HUDEP-2 (cell line): ENCODE results near the gene OXSR1.
"Not testable (repeated sequence)": the region's sequence is repeated elsewhere in the genome, so short reads cannot be mapped to it uniquely, and the experiment has no call there.

Experiments
- DNase-seq, 76 experiments: peaks; one replicate each; lab custom pipeline; 2025; ENCODE audit not compliant: unreplicated experiment in 76 of 76; lab: John Stamatoyannopoulos, UW

OXSR1 gene

DNA sequence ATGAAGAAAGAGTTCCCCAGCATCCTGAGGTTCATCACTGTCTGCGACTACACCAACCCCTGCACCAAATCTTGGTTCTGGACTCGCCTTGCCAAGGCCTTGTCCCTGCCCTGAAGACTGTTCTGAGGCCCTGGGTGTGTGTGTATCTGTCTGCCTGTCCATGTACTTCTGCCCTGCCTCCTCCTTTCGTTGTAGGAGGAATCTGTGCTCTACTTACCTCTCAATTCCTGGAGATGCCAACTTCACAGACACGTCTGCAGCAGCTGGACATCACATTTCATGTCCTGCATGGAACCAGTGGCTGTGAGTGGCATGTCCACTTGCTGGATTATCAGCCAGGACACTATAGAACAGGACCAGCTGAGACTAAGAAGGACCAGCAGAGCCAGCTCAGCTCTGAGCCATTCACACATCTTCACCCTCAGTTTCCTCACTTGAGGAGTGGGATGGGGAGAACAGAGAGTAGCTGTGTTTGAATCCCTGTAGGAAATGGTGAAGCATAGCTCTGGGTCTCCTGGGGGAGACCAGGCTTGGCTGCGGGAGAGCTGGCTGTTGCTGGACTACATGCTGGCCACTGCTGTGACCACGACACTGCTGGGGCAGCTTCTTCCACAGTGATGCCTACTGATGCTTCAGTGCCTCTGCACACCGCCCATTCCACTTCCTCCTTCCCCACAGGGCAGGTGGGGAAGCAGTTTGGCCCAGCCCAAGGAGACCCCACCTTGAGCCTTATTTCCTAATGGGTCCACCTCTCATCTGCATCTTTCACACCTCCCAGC is 24.0 kb upstream of the OXSR1 start:
- no peak for DNase-seq

DNA sequence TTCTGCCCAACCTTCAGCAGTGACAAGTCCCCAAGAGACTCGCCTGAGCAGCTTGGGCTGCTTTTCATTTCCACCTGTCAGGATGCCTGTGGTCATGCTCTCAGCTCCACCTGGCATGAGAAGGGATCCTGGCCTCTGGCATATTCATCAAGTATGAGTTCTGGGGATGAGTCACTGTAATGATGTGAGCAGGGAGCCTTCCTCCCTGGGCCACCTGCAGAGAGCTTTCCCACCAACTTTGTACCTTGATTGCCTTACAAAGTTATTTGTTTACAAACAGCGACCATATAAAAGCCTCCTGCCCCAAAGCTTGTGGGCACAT is 23.4 kb upstream of the OXSR1 start:
- no peak for DNase-seq

DNA sequence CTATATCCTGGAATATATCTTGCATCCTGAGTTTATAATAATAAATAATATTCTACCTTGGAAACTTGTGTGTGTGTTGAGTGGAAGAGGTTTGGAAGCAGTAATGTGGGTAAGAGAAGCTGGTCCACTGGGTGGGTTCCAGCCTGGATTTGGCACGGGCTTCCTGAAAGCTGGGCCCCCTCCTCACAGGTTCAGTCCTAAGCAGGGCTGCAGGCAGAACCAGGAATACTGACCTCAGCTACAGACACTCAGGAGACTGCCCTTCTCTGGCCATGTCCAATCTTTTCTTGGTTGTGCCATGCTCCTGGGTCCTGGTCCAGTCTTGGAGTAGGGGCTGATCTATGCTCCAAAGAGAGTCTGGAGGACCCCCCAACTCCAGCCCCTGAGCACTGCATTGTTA is 22.4 kb upstream of the OXSR1 start:
- no peak for DNase-seq

DNA sequence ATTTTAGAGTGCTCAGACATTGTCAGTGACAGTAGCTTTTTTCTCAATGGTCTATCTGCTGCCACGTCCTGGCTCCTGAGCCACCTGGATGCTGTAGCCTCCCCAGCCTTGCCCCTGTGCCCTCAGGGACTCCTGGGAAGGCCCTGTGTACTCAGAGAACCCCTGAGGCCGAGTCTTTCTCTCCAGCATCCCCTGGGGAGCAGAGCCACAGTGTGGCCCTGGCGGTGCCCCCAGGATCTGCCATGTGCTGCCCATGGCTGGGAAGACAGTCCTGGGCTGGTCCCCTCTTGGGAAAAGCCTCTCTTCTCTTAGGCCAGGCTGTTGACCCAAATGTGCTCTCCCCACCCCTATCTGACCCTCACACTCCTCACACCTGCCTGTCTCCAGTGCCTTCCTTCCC is 21.8 kb upstream of the OXSR1 start:
- DNase-seq, result no peak

DNA sequence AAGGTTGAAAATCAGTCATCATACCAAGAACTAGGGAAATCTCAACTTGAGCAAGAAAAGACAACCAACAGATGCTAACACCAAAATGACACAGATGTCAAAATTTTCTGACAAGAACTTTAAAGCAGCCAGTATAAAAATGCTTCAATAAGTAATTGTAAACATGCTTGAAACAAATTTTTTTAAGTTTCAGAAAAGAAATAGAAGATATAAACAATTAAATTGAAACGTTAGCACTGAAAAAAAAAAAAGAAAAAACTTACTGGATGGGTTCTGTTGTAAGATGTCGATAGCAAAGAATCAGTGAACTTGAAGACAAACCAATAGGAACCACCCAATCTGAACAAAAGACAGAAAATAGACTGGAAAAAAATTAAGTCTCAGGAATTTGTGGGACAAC is 18.8 kb upstream of the OXSR1 start:
- no peak for DNase-seq

DNA sequence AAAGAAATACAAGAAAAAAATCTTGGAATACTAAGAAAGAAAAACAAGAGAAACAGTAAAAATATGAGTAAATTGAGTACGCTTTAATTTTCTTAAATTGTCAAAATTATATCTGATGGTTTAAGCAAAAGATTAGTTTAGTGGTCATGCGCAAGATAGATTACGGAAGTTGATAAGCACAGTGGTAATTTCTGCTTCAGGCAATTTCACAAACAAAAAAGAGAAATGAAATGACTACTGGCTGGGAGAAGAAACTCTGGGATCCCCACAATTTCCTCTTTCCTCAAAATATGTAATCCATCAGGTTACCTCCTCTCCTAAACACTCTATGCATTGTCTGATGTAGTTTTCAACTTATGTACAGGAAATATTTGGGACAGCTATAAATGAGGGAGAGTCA is 17.9 kb upstream of the OXSR1 start:
- no peak for DNase-seq

DNA sequence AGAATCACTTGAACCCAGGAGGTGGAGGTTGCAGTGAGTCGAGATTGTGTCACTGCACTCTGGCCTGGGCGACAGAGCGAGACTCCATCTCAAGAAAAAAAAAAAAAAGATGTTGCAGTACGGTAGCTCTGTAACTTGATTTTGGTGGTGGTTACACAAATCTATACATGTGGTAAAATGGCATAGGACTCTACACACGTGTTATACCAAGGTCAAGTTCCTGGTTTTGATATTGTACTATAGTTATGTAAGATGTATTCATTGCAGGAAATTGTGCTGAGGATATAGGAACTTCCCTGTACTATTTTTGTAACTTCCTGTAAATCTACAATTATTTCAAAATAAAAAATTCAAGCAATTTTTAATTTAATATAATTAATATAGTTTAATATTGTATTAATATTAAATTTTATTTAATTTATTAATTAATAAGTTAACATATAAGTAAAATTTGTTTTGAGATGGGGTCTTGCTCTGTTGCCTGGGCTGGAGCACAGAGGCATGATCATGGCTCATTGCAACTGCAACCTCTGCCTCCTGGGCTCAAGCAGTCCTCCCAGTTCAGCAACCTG is 16.9 kb upstream of the OXSR1 start:
- DNase-seq, result no peak

DNA sequence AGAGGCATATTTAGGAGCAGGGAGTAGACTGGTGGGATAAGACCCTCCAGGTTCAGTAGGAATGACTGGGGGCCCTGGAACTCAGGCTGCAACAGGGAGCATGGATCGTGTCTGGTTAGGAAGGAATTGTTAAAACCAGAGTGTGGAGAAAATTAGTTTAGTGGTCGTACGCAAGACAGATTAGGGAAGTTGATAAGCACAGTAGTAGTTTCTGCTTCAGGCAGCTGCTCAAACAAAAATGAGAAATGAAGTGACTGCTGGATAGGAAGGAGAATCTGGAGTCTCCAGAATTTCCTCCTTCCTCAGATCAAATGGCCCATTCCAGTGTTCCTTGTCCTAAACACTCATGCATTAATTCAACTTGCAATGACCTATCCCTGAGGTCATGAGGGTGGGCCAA is 15.6 kb upstream of the OXSR1 start:
- peak in 5 of 76 experiments; percentile 11 to 48 (median 22) for DNase-seq

DNA sequence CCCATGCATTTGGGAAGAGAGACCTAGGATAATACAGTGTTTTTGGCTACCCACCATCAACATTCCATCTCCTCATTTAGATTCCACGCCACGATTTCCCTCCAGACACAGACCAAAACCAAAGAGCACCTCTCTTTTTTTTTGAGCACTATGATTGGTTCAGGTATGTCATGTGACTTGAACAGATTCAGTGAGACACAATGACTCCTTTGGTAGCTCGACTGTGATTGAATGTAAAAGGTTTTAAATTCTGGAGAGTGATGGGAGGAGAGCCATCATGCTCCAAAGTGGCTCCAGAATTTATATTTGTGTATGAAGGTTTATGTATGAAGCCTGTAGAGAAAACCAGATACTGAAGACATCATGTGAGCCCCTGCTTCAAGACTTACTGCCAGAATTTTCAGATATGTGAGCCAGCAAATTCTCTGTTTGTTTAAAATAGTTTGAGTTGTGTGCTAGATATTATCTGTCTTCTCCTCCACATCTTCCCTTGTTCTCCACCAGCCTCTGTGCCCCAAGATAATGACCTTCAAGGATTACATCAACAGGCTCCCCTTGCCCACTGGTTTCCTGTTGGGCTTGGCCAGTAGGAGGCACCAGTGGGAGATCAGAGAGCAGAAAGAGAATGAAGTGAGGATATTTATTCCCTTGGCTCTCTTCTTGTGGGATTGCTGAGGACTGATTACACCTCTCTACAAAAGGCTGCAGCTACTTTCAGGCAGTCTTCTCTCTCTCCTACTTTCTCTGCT is 14.4 kb upstream of the OXSR1 start:
- DNase-seq, result peak in 9 of 76 experiments; percentile 4 to 26 (median 17)

DNA sequence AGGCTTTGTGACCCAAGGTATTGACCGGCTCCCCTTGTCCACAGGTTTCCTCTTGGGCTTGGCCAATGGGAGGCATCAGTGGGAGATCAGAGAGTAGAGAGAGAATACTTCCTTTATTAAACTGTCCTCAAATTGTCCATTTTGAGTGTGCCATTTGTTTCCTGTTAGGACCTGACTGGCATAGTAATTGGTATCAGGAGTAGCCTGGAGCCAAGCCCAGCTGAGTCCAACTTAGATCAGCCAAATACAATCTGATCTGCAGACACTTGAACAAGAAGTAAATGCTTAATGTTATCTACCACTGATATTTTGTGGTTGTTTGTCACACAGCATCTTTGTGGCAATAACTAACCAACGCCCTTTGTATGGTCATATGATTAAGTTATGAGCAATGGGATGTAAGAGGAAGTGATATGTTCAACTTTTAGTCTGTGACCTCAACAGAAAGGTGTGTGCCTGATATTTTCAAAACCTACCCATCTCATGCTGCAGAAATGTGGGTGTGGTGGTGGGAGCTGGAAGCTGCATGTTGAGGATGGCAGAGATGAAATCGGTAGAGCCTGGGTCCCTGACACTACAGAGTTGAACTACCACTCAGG is 13.6 kb upstream of the OXSR1 start:
- DNase-seq, result peak in 17 of 76 experiments; percentile 3 to 50 (median 39)

DNA sequence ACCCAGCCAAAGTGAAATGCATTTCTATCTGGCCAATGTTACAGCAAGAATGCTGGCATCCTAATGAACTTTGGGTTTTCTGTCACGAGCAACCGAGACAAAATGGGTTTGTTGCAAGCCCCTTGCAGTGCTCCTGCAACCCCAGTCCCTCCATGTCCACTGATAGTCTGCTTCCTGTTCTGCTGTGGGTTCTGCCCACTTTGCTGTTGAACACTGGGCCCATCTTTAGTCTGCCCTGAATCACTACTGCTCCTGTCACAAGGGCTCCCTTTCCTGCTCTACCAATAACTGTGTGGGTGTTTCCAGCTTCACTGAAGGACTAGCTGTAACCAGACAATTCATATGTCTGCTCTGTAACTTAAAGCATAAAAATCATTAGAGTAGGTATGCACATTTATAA is 12.7 kb upstream of the OXSR1 start:
- DNase-seq, result no peak

DNA sequence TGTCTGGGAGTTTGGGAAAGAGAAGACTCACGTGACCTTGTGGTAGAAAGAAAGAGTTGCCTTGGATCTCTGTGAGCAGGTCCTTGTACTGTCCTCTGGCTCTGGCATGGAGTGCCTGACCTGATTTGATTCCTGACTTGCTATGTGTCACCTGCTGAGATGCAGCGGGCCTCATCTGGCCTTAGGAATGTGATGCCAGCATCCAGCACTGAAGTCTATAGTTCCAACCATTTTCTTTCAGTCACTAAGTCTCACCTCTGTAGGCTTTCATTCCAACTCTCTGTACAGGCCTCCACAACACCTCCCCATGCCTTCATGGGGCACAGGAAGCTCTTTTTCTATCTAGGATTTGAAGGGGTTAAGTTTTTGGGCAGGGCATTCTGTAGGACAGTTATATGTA is 12.1 kb upstream of the OXSR1 start:
- DNase-seq, result no peak

DNA sequence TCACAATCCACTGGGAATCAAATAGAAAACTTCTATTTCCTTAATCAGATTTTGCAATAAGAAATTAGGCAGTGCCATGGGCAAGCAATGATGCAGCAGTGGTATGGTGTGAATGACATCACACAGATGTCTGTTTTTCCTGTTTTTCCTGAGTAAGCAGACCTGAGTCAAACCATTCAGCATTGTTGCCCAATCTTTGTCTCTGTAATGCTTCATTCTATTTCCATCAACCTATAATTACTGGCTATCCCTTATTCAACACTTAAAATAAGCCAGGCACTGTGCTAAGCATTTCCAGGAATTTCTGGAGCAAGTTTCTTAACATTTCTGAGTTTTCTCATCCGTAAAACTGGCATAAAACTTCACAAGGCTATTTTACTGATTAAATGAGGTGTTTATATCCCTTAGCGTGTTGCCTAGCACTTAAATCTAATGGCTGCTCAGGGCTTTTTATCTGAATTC is 11.3 kb upstream of the OXSR1 start:
- DNase-seq, result no peak

DNA sequence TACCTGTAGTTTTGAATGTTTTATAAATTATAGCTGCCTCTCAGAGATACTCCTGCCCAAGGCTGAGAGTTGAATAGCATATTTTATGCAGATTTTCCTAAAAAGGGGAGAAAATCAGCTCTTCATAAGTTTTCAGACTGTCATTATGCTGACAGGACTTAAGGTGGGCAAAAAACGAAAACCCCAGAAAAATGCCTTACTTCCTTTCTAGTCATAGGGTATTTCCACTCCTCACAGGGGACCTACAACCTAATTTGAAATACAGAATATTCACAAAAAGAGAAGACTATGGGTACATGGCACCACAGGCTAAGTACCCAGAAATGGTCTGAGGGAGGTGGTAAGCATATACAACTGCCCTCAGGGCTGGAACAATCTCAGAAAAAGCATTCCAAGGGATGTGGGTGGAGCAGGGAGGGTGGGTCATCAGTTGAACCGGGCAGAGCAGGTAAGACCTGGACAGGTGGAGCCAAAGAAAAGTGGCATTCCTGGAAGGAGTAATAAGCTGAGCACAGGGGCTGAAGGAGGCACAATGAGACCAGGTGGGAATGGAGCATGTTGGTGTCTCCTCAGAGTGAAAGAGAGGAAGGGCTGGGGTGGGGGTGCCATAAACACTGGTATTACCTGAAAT is 10.6 kb upstream of the OXSR1 start:
- no peak for DNase-seq

DNA sequence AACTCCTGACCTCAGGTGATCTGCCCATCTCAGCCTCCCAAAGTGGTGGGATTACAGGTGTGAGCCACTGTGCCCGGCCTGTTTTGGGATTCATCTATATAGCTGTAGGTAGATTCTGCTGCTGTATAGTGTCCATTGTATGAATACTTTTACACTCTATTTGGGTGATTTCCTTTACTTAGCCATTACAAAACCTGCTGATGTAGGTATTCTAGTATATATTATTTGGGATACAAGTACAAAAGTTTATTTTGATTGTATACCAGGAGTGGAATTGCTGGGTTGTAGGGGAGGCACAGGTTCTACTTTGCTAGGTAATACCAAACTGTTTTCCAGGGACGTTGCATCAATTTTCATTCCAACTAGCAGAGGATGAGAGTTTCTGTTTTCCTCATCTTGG is 9.5 kb upstream of the OXSR1 start:
- DNase-seq, result no peak

DNA sequence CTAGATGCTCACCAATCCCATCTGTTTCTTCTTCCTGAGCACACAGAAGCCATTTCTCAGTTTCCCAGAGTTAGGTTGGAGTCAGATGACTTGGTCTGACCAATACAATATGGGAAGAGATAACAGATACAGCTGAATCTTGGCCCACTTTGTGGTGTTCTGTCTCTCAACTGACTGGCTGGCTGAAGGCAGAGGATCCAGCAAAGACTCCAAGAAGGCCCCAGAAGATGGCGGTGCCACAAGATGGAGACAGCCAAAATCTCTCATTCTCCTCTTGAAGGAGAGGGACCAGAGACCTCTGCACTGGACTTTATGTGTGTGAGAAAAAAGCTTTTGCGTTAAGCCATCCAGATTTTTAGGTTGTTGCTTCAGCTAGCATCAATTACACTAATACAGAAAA is 8.2 kb upstream of the OXSR1 start:
- no peak for DNase-seq

DNA sequence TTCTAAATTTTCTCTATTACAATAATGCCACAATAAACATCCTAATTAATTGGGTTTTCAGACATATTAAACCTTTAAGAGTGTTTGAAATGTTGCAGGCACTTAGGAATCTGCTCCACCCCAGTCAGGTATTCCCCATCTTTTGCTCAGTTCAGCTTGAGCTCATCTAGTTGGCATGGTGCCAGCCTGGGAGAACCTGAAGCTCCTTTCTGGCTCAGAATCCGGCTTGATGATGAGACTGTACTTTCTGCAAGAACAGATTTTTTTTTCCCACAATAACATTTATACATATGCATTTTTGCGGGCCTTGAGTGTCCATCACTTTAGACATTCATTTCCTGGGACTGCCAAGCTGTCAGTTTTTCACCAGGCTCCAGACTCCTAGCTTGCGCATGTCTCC is 7.7 kb upstream of the OXSR1 start:
- no peak for DNase-seq

DNA sequence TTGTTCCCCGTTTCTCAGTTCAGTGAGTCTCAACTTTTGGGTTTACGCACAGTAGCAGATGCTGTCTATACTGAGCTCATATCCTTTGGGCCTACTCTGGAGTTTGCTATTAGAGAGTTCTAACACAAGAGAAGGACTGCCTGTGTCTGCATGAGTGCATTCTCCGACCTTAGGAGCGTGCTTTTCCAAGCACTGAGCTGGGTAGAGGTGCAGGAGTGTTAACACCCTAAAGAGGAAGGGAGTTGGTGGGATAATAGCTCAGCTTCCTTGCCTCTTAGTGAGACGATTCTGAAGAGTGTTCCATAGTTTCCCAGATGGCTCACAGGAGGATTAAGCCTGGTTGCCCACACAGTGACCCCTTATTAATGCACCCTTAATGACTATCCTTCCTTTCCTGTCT is 6.9 kb upstream of the OXSR1 start:
- DNase-seq, result no peak

DNA sequence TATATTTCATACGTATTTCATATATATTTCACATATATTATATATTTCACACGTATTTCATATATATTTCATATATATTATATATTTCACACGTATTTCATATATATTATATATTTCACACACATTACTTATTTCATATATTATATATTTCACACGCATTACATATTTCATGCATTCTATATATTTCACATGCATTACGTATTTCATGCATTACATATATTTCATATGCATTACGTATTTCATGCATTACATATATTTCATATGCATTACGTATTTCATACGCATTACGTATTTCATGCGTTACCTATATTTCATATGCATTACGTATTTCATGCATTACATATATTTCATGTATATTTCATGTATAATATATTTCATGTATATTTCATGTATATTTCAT is 4.6 kb upstream of the OXSR1 start:
- DNase-seq, result not testable (repeated sequence)

DNA sequence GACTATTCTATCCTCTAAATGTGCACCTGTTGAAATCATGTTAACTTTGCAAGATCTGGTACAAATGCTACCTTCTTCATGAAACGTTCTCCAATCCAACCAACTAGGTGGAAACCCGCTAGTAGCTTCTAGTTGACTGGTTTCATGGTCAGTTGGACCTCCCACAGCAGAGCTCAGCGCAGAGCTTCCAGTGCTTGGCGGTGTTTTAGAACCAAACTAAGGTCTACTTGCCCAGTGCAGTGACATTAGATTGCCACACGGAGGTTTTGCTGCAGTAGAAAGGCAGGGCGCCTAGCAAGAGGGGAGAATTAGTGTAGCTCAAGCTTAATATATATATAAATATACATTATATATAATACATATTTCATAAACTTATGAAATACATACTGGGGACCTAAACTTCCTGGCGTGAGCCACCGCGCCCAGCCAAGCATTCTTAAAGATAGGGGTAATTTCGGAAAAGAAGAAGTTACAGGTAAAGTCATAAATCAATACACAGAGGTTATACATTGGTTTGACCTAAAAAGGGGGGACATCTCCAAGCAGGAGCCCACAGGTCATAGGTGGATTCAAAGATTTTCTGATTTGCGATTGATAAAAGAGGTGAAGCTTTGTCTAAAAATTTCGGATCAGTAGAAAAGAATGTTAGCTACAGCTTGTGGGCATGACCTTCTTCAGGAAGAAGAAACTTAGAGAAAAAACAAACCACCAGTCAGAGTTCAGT is 2.1 kb upstream of the OXSR1 start:
- peak in 20 of 76 experiments; percentile 4 to 55 (median 23) for DNase-seq
